NCI-H748 (cell line): ENCODE data around the gene TPRN.
A peak's percentile ranks its signal among the peaks of the same experiment; 100 is the strongest.

Source experiments
- DNase-seq: peaks from one replicate; lab custom pipeline; 2025; ENCODE audit not compliant: unreplicated experiment; lab: John Stamatoyannopoulos, UW

The TPRN gene

DNA sequence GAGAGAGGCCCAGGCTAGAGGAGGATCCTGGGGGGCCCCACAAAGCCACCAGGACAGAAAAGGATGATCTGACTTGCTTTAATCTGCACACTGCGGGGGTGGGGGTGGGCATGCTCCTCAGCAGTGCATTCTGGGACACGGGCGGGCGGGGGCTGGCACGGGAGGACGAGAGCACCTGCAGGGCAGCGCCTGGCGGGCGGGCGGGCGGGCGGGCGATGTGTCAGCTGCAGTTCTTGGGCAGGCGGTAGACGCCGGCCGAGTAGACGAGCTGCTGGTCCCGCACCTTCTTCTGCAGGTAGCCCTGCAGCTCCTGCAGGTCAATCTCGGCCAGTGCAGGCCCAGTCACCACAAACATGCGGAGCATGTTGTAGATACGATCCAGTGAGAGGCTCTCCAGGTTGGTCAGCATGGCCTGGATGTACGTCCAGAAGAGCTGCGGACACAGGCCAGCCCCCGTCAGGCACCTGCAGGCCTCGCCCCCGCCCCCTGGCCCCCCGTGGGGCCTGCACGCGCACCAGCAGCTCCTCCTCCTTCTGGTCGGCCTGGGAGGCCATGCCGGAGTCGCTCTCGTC lies 25.7 kb downstream of the TPRN start:
- DNase-seq, result peak; percentile 25

DNA sequence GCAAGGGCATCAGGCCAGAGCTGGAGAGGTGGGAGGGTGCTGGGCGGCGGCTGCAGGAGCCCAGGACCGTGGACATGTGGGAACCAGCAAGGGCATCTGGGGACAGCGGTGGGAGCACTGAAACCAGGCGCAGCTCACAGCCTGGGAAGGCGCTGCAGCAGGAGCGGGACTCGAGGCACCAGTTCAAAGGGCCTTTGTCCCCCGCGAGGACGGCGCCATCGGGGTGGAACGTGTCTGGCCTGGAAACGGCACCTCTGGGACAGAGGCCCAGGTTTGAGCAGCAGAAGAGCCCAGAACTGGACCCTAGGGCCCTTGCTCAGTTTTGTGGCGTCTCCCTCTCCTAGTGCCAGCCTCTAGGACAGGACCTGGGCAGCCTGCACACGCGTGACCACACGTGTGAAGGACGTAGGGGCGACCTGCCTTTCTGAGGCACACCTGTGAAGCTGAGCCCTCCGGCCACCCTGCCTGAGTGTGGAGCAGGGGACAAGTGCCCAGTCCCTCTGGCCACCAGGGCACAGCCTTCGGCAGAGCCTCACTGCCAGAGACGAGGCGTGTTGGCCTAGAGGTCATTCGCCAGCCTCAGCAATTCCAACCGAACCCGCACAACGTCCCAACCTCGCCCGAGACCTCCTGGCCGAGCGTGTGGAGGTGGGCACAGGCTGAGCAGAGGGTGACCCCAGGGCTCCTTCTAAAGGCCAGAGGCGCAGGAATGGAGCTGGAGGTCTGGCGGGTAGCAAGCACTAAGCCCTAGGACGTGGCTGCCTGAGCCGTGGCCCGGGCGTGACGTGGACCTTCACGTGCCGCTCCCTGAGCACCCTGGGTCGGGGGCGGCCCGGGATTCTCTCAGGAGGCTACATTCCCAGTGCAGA lies 26.5 kb downstream of the TPRN start:
- no peak for DNase-seq

- no peak for DNase-seq
These were observed 27.4 kb downstream of the TPRN start for GRCh38 chr9:137172901-137173795.

- no peak for DNase-seq
These were observed 29.2 kb downstream of the TPRN start for GRCh38 chr9:137171149-137171900.

DNA sequence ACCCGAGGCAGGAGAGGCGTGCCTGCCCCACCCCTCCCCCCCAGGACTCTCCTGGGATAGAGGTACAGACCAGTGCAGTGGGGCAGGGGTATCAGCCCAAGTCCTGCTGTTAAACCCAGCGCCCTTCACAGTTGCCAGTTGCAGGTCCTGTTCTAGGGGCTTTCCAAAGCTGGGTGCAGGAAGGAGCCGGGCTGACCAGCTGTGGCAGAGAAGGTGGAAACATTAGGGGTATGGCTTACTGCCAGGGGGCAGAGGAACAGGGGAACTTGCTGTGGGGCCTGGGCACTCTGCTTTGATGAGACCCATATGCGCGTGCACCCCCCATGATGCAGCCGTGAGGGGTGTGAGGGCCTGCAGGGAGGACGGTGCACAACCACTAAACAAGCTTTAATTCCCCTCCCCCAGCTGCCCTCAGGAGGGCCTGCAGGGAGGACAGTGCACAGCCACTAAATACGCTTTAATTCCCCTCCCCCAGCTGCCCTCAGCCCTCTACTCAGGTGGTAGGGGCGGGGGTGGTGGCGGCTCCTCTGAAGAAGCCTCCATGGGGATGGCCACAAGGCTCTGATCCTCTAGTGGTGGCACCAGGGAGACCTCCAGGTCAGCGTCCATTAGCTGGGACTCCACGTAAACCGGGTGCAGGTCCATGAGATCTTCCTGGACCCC lies 29.9 kb downstream of the TPRN start:
- DNase-seq, result no peak

DNA sequence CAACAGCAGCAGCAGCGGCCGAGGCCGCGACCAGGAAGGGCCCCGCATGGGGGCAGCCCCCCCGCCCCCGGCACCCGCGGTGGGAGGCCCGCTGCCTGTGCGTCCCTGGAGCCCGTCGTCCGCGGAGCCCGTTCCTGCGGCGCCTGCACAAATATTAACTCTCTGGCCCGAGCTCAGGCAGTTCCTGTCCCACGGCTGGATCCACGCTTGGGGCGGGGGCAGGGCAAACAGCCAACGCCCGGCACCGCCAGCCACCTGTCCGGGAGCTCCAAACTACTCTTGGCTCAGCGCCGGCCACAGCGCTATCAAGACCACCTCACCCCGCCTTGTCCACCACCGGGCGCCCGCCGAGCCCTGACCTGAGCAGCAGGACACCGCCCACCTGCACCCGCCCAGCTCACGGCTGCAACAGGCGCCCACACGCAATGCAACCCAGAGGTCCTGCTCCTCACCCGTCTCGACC lies 30.6 kb downstream of the TPRN start, which contains the start of gene LRRC26:
LRRC26 (minus strand) TSS at position 156 of the 463 bp plus-strand sequence; CDS start at position 48, 108 bp downstream.
- DNase-seq, result no peak

DNA sequence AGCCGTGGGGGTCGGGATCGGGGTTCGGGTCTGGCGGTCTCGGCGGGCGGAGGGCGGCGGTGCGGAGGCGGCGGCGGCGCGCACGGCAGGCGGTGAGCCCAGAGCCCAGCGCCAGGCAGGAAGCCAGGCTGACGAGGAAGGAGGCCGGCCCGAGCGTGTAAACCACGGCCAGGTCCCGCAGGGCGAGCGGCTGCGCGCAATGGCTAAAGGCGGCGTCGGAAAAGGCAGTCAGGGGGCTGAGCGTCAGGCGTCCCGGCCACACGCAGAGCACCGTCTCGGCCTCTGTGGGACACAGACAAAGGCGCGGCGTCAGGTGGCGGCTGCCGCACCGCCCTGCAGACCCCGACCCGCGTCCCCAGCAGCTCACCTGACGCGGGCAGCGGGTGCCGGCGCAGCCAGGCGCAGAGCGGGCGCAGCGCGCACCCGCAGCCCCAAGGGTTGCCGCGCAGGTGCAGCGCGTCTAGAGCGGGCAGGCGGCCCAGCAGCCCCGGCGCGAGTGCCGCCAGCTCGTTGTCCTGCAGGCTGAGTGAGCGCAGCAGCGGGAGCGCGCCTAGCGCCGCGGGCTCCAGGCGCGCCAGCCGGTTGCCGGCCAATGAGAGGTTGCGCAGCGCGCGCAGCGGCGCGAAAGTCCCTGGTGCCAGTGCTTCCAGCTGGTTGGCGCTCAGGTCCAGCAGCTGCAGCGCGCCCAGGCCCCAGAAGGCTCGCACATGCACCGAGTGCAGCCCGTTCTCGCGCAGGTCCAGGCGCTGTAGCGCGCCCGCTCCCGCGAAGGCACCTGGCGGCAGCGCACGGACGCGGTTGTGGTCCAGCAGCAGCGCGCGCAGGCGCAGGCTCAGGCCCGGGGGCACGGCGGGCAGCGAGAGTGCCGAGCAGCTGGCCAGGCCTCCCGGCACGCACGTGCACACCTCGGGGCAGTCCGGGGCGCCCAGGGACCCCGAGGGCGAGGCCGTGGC lies 31.4 kb downstream of the TPRN start:
- peak; percentile 96 for DNase-seq

DNA sequence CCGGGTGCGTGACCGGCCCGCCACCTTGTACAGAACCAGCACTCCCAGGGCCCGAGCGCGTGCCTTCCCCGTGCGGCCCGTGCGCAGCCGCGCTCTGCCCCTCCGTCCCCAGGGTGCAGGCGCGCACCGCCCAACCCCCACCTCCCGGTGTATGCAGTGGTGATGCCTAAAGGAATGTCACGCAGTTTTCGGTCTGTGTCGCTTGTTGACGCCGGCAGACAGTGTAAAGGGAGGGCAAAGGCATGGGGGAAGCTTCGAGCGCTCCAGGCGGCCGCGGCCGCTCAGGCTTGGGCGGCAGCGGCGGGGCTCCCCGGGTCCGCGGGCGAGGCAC lies 32.0 kb downstream of the TPRN start:
- DNase-seq, result no peak

GRCh38 chr9:137167747-137168572 lies 32.6 kb downstream of the TPRN start:
- peak; percentile 76 for DNase-seq

GRCh38 chr9:137167277-137167746 lies 33.2 kb downstream of the TPRN start:
- peak; percentile 38 for DNase-seq

GRCh38 chr9:137166380-137167229 lies 33.9 kb downstream of the TPRN start:
- DNase-seq, result no peak

DNA sequence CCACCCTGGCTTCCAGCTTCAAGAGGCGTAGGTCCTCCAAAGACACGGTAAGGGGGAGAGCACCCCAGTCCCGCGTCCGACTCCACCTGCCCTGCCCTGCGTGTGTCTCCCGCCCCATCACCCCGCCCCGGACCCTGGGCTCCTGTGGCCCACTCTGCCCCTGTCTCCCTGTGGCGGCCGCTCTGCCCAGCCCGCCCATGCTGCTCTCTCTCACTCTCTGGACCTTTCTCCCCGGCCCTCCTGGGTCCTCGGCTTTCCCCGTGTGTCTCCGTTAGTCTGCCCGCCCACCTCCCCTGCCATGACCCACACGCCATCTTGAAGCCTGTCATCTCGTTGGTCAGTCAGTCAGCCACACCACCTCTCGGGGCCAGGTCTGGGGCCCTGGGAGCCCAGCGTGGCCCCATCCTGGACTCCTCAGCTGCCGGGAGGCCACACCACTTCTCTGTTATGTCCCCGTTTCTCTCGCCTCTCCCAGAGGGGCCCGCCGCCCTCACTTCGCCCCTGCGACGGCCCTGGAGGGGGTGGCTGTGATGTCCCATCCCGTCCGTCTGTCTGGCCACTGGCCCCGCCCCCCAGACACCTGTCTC lies 35.2 kb downstream of the TPRN start:
- DNase-seq, result no peak

GRCh38 chr9:137164370-137165249 lies 35.9 kb downstream of the TPRN start:
- no peak for DNase-seq

DNA sequence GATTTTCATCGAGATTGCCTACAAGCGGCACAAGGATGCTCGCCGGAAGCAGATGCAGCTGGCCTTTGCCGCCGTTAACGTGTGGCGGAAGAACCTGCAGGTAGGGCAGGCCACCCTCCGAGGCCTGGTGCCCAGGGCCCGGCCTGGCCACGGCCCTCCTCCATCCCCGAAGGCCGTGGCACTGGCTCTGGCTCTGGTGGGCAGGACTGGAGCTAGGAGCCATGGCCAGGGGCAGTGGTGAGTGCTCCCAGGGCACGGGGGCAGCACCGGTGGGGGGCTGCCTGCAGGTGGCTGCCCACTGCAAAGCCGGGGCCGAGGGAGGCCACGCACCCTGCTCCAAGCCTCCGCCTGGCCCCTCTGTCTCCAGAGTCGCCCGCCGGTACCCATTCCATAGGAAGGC lies 36.7 kb downstream of the TPRN start:
- DNase-seq, result no peak

DNA sequence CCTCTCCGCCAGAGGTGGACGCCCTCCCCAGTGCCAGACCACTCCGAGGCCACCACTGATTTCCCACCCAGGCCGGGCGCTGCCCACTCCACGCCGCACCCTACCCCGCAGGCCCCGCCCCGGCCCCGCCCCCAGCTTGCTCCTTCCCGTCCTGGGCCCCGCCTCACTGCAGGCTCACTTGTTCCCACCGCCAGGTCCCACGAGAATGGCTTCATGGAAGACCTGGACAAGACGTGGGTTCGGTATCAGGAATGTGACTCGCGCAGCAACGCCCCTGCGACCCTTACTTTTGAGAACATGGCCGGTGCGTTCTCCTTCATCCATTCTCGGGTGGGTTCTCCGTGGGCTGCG lies 37.2 kb downstream of the TPRN start:
- DNase-seq, result no peak
